OCI-LY7 (cell line): ENCODE data around the gene DPH1.

Source experiments
- CTCF ChIP-seq: fragments of 200-600 bp; sonication (generic); conservative IDR thresholded peaks from 2 replicates; pipeline ENCODE4 v1.5.1; 2014; ENCODE audit warnings: mild to moderate bottlenecking, antibody characterized with exemption, low read length, moderate library complexity, mixed read lengths
- EZH2phosphoT487 ChIP-seq: fragments of 200-600 bp; sonication (generic); IDR thresholded peaks from 2 replicates; pipeline ENCODE4 v1.6.1; 2018; ENCODE audit warnings: low read depth, borderline replicate concordance, mild to moderate bottlenecking, mixed run types, antibody characterized with exemption, low read length, moderate library complexity, mixed read lengths

GRCh38 chr17:2065949-2066400 is 36.0 kb downstream of the DPH1 start:
- no peak for TF ChIP-seq CTCF
- TF ChIP-seq EZH2phosphoT487, result no peak
